HL-60 (cell line): Measurements from ENCODE around the gene DNLZ.

Experiments
- DNase-seq, 2 experiments: peaks; one replicate each; pipeline ENCODE4 v3.0.0-alpha.2; 2010 to 2020; ENCODE audit warnings: low read depth in 1 of 2, low spot score in 1 of 2
- H3K27ac ChIP-seq: fragments of 250-450 bp; sonication (Bioruptor Pico); replicated peaks from 2 replicates; pipeline ENCODE4 v1.5.1; 2020; ENCODE audit warnings: mild to moderate bottlenecking, moderate library complexity
- H3K27me3 ChIP-seq: fragments of 250-450 bp; sonication (Bioruptor Pico); 2 replicates; pipeline ENCODE4 v1.5.1; 2021; ENCODE audit warnings: mild to moderate bottlenecking, moderate library complexity; ENCODE audit not compliant: insufficient read depth, poor library complexity, severe bottlenecking
- H3K4me3 ChIP-seq: replicated peaks from 2 replicates; pipeline ENCODE4 v1.5.1; 2011; ENCODE audit warnings: mild to moderate bottlenecking, control low read depth, low read length; ENCODE audit not compliant: insufficient read depth
- CTCF ChIP-seq: IDR thresholded peaks from one replicate; pipeline ENCODE4 v1.5.1; 2011; ENCODE audit warnings: low read length, control low read depth, inconsistent platforms; ENCODE audit not compliant: insufficient read depth
- GABPA ChIP-seq: IDR thresholded peaks from 2 replicates; pipeline ENCODE4 v1.6.1; 2012; ENCODE audit warnings: low read depth
- POLR2AphosphoS5 ChIP-seq: IDR thresholded peaks from 2 replicates; pipeline ENCODE4 v1.6.1; 2012; ENCODE audit warnings: low read depth
- SPI1 ChIP-seq: IDR thresholded peaks from 2 replicates; pipeline ENCODE4 v1.6.1; 2012; ENCODE audit warnings: low read depth, mild to moderate bottlenecking, borderline replicate concordance
- TF ChIP-seq, protein P1 (sequence below): IDR thresholded peaks from 2 replicates; pipeline ENCODE4 v1.6.1; 2012; ENCODE audit warnings: low read depth; ENCODE audit not compliant: insufficient replicate concordance

Gene DNLZ

DNA sequence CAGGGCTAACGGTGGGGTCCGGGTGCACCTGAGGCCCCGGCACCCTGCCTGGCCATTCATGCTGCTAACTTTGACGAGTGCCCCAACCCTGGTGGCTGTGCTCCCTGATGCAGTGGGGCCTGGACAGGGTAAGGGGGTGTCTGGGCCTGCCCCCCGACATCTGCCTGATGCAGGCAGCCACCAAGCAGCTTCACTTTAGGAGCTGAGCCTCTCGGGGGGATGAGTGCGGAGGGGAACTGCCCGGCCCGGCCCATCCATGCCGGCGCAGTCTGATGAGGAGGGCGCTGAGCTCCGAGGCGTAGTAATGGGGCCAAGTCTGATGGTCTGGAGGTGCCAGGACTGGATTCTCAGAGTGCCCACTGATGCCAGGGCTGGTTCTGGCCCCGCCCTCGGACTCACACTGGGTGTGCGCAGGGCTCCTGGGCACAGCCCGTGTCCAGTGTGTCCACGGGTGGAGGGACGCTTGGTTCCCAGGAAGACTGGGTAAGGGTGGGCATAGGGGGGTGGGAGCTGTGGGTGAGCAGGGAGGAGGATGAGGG, 16.5 kb downstream of the DNLZ start:
- no peak for DNase-seq
- TF ChIP-seq, protein P1, sequence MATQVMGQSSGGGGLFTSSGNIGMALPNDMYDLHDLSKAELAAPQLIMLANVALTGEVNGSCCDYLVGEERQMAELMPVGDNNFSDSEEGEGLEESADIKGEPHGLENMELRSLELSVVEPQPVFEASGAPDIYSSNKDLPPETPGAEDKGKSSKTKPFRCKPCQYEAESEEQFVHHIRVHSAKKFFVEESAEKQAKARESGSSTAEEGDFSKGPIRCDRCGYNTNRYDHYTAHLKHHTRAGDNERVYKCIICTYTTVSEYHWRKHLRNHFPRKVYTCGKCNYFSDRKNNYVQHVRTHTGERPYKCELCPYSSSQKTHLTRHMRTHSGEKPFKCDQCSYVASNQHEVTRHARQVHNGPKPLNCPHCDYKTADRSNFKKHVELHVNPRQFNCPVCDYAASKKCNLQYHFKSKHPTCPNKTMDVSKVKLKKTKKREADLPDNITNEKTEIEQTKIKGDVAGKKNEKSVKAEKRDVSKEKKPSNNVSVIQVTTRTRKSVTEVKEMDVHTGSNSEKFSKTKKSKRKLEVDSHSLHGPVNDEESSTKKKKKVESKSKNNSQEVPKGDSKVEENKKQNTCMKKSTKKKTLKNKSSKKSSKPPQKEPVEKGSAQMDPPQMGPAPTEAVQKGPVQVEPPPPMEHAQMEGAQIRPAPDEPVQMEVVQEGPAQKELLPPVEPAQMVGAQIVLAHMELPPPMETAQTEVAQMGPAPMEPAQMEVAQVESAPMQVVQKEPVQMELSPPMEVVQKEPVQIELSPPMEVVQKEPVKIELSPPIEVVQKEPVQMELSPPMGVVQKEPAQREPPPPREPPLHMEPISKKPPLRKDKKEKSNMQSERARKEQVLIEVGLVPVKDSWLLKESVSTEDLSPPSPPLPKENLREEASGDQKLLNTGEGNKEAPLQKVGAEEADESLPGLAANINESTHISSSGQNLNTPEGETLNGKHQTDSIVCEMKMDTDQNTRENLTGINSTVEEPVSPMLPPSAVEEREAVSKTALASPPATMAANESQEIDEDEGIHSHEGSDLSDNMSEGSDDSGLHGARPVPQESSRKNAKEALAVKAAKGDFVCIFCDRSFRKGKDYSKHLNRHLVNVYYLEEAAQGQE: no peak
- TF ChIP-seq POLR2AphosphoS5: no peak
- no peak for TF ChIP-seq SPI1
- TF ChIP-seq CTCF: no peak
- TF ChIP-seq GABPA: no peak
- Histone ChIP-seq H3K27ac (no peak overlapping the region), H3K27me3 (no peaks in the 10 kb centered on the region), H3K4me3 (no peak overlapping the region)

DNA sequence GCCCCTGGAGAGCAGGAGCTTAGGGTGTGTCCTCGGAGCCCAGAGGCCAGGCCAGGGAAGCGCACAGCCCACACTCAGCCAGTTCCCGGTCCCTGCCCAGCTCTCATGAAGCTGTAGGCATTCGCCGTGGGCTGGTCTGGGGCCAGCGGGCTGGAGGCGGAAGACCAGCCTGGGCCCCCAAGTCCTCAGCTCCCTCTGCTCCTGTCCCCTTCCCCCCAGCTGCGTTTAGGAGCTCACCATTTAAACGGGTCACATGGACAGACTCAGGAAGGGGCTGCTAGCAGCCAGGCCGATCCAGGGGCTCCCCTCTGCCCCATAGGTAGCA, 17.4 kb downstream of the DNLZ start:
- H3K27me3 ChIP-seq: no peaks in the 10 kb centered on the region
- no peak for DNase-seq
- H3K27ac ChIP-seq: no peak overlapping the region
- H3K4me3 ChIP-seq: no peak overlapping the region
- TF ChIP-seq SPI1 (no peak), POLR2AphosphoS5 (no peak), CTCF (no peak), GABPA (no peak)
- TF ChIP-seq, protein P1: no peak

GRCh38 chr9:136345281-136346156, 18.0 kb downstream of the DNLZ start:
- Histone ChIP-seq H3K27me3 (no peaks in the 10 kb centered on the region), H3K27ac (no peak overlapping the region), H3K4me3 (no peak overlapping the region)
- TF ChIP-seq POLR2AphosphoS5 (no peak), GABPA (no peak), SPI1 (no peak), CTCF (no peak)
- TF ChIP-seq, protein P1: no peak
- no peak for DNase-seq
